GM12892 (cell line): ENCODE measurements around the gene UGGT2.

Experiments used
- POLR2A ChIP-seq: IDR thresholded peaks from 2 replicates; pipeline ENCODE4 v1.6.1; 2011; ENCODE audit warnings: low read depth, low read length, control low read depth
- POLR2AphosphoS5 ChIP-seq: IDR thresholded peaks from 2 replicates; pipeline ENCODE4 v1.6.1; 2011; ENCODE audit warnings: low read depth, low read length, control low read depth
- TAF1 ChIP-seq: IDR thresholded peaks from 2 replicates; pipeline ENCODE4 v1.6.1; 2011; ENCODE audit warnings: low read depth, mild to moderate bottlenecking, control low read depth, low read length, borderline replicate concordance

GRCh38 chr13:95956589-95957148 is 96.5 kb downstream of the UGGT2 start:
- TF ChIP-seq POLR2A (no peak), TAF1 (no peak), POLR2AphosphoS5 (no peak)
